HepG2 (cell line): ENCODE measurements around the gene ERF. TPM values are rescaled to one million over a fixed set of nuclear protein-coding genes. Genes with fewer than 3 reads are reported as not detected.

Source experiments
- CENPT ChIP-seq: sonication (generic); formaldehyde crosslinking; IDR thresholded peaks from 2 replicates; pipeline ENCODE4 v1.8.0; 2022; ENCODE audit warnings: low read depth, mild to moderate bottlenecking, moderate library complexity, missing genetic modification reagents
- IKZF4 ChIP-seq: sonication (generic); formaldehyde crosslinking; IDR thresholded peaks from 2 replicates; pipeline ENCODE4 v1.5.1; 2020; ENCODE audit warnings: borderline replicate concordance, mild to moderate bottlenecking, low read depth, missing genetic modification reagents; ENCODE audit errors: not compliant biosample characterization
- KAT2B ChIP-seq: fragments of 150-350 bp; IDR thresholded peaks from 2 replicates; pipeline ENCODE4 v1.6.1; 2014; ENCODE audit warnings: low read depth, low read length, borderline replicate concordance
- PHF5A ChIP-seq: IDR thresholded peaks from one replicate; pipeline ENCODE4 v1.6.1; 2018; ENCODE audit warnings: low read depth, missing genetic modification reagents; ENCODE audit not compliant: unreplicated experiment
- SRSF9 ChIP-seq: fragments of 200-400 bp; formaldehyde crosslinking; IDR thresholded peaks from 2 replicates; pipeline ENCODE4 v1.6.1; 2018; ENCODE audit warnings: borderline replicate concordance, mild to moderate bottlenecking, low read depth, low read length; ENCODE audit not compliant: insufficient read depth, poor library complexity, severe bottlenecking
- ZNF10 ChIP-seq: sonication (generic); formaldehyde crosslinking; IDR thresholded peaks from 2 replicates; pipeline ENCODE4 v1.4.0; 2020; ENCODE audit warnings: mild to moderate bottlenecking, low read depth, missing genetic modification reagents, borderline replicate concordance
- ZNF296 ChIP-seq: sonication (generic); formaldehyde crosslinking; conservative IDR thresholded peaks from 2 replicates; pipeline ENCODE4 v1.5.0; 2020; ENCODE audit warnings: mild to moderate bottlenecking, missing genetic modification reagents
- ZNF660 ChIP-seq: sonication (generic); formaldehyde crosslinking; IDR thresholded peaks from 2 replicates; pipeline ENCODE4 v1.5.1; 2020; ENCODE audit warnings: mild to moderate bottlenecking, low read depth, missing genetic modification reagents, borderline replicate concordance
- polyA plus RNA-seq, 8 experiments: library from polyadenylated mRNA; depleted of rRNA in 3 of 8; stranded (reverse) in 7 of 8; unstranded in 1 of 8; fragments of >200 nt; fragmentation: Illumina TruSeq in 4 of 8; extraction: Trizol in 4 of 8; gene quantifications; 2 replicates each; pipeline versions ENCODE4 v1.2.1 to v1.2.3, GENCODE V29; 2011 to 2016; ENCODE audit warnings: low read depth in 4 of 8, missing spikeins in 1 of 8, mixed read lengths in 1 of 8; ENCODE audit not compliant: insufficient read depth in 1 of 8
- total RNA-seq, 5 experiments: library from RNA; depleted of rRNA; stranded (reverse); fragments of >200 nt; fragmentation: Illumina TruSeq; extraction: Trizol; gene quantifications; 2 replicates each; pipeline ENCODE4 v1.2.3, GENCODE V29; 2016; ENCODE audit warnings: low read depth in 1 of 5
- TF ChIP-seq, protein P1 (sequence below): IDR thresholded peaks from 2 replicates; pipeline ENCODE4 v1.6.1; 2016; ENCODE audit warnings: low read depth, missing genetic modification reagents, missing compliant biosample characterization
- TF ChIP-seq, protein P2 (sequence below): sonication (generic); formaldehyde crosslinking; IDR thresholded peaks from 2 replicates; pipeline ENCODE4 v1.4.0; 2020; ENCODE audit warnings: missing genetic modification reagents
- TF ChIP-seq, protein P3 (sequence below): sonication (generic); formaldehyde crosslinking; IDR thresholded peaks from 2 replicates; pipeline ENCODE4 v1.9.0; 2021; ENCODE audit warnings: missing genetic modification reagents, borderline replicate concordance
- TF ChIP-seq, protein P4 (sequence below): sonication (generic); formaldehyde crosslinking; IDR thresholded peaks from 2 replicates; pipeline ENCODE4; 2020; ENCODE audit warnings: missing genetic modification reagents, mild to moderate bottlenecking, borderline replicate concordance

The ERF gene
- total and polyA plus RNA-seq, 2 of the 13 experiments (the other 11 are each of a cell fraction or from before 2014, with no cell fraction given): 67.1 to 69.9 TPM

DNA sequence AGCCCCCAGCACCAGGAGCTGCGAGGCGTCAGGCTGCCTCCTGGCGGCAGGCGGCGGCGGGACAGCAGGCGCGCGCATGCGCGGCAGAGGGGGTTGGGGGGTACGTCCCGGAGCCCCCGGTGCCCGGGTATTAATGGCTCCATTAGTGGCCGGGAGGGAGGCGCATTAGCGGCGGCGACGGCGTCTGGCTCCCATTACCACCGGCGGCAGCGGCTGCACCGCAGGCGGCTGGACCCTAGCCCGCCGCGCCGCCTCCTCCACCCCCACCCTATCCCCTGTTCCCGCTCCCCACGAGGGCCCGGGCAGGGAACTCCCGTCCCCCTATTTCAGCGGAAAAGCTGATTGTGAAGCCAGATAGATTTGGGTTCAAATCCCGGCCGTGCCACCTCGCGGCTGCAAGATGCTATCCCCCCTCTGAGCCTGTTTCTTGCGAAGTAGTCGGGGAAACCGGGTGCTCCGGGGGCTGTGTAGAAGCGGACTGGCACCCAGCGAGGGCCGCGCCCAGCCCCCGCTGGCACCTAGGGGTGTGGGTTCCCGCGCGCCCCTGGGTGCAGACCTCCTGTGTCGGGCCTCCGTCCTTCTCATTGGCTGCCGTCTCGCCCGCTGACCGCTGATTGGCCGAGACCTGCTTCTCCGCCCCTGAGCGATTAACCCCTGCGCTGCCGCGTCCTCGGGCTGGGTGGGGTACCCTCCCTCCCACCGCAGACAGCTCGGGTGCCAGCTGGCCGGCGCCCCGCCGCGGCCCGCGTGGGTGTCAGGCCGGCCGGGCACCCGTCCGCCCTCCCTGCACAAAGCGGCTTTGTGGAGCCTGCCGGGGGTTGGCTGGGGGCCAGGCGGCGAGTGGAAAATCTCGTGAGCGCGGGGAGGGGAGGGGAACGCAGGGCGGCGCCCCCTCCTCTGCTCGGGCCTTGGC lies 25.2 kb upstream of the ERF start (continued):
- TF ChIP-seq, protein P1, sequence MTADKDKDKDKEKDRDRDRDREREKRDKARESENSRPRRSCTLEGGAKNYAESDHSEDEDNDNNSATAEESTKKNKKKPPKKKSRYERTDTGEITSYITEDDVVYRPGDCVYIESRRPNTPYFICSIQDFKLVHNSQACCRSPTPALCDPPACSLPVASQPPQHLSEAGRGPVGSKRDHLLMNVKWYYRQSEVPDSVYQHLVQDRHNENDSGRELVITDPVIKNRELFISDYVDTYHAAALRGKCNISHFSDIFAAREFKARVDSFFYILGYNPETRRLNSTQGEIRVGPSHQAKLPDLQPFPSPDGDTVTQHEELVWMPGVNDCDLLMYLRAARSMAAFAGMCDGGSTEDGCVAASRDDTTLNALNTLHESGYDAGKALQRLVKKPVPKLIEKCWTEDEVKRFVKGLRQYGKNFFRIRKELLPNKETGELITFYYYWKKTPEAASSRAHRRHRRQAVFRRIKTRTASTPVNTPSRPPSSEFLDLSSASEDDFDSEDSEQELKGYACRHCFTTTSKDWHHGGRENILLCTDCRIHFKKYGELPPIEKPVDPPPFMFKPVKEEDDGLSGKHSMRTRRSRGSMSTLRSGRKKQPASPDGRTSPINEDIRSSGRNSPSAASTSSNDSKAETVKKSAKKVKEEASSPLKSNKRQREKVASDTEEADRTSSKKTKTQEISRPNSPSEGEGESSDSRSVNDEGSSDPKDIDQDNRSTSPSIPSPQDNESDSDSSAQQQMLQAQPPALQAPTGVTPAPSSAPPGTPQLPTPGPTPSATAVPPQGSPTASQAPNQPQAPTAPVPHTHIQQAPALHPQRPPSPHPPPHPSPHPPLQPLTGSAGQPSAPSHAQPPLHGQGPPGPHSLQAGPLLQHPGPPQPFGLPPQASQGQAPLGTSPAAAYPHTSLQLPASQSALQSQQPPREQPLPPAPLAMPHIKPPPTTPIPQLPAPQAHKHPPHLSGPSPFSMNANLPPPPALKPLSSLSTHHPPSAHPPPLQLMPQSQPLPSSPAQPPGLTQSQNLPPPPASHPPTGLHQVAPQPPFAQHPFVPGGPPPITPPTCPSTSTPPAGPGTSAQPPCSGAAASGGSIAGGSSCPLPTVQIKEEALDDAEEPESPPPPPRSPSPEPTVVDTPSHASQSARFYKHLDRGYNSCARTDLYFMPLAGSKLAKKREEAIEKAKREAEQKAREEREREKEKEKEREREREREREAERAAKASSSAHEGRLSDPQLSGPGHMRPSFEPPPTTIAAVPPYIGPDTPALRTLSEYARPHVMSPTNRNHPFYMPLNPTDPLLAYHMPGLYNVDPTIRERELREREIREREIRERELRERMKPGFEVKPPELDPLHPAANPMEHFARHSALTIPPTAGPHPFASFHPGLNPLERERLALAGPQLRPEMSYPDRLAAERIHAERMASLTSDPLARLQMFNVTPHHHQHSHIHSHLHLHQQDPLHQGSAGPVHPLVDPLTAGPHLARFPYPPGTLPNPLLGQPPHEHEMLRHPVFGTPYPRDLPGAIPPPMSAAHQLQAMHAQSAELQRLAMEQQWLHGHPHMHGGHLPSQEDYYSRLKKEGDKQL (CRISPR knock-in tag): no peak
- 0 out of 2 replicates have a peak, but pooled peaks have one; percentile 16 for TF ChIP-seq ZNF660 (CRISPR knock-in tag)
- TF ChIP-seq SRSF9: no peak
- TF ChIP-seq, protein P2, sequence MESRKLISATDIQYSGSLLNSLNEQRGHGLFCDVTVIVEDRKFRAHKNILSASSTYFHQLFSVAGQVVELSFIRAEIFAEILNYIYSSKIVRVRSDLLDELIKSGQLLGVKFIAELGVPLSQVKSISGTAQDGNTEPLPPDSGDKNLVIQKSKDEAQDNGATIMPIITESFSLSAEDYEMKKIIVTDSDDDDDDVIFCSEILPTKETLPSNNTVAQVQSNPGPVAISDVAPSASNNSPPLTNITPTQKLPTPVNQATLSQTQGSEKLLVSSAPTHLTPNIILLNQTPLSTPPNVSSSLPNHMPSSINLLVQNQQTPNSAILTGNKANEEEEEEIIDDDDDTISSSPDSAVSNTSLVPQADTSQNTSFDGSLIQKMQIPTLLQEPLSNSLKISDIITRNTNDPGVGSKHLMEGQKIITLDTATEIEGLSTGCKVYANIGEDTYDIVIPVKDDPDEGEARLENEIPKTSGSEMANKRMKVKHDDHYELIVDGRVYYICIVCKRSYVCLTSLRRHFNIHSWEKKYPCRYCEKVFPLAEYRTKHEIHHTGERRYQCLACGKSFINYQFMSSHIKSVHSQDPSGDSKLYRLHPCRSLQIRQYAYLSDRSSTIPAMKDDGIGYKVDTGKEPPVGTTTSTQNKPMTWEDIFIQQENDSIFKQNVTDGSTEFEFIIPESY (CRISPR knock-in tag): no peak
- no peak for TF ChIP-seq KAT2B
- TF ChIP-seq, protein P3, sequence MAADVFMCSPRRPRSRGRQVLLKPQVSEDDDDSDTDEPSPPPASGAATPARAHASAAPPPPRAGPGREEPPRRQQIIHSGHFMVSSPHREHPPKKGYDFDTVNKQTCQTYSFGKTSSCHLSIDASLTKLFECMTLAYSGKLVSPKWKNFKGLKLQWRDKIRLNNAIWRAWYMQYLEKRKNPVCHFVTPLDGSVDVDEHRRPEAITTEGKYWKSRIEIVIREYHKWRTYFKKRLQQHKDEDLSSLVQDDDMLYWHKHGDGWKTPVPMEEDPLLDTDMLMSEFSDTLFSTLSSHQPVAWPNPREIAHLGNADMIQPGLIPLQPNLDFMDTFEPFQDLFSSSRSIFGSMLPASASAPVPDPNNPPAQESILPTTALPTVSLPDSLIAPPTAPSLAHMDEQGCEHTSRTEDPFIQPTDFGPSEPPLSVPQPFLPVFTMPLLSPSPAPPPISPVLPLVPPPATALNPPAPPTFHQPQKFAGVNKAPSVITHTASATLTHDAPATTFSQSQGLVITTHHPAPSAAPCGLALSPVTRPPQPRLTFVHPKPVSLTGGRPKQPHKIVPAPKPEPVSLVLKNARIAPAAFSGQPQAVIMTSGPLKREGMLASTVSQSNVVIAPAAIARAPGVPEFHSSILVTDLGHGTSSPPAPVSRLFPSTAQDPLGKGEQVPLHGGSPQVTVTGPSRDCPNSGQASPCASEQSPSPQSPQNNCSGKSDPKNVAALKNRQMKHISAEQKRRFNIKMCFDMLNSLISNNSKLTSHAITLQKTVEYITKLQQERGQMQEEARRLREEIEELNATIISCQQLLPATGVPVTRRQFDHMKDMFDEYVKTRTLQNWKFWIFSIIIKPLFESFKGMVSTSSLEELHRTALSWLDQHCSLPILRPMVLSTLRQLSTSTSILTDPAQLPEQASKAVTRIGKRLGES (CRISPR knock-in tag): peak; percentile 47; the same call in 1 of the 2 replicates
- no peak for TF ChIP-seq PHF5A (CRISPR knock-in tag)
- no peak for TF ChIP-seq ZNF296 (CRISPR knock-in tag)
- TF ChIP-seq CENPT (CRISPR knock-in tag): no peak
- TF ChIP-seq, protein P4, sequence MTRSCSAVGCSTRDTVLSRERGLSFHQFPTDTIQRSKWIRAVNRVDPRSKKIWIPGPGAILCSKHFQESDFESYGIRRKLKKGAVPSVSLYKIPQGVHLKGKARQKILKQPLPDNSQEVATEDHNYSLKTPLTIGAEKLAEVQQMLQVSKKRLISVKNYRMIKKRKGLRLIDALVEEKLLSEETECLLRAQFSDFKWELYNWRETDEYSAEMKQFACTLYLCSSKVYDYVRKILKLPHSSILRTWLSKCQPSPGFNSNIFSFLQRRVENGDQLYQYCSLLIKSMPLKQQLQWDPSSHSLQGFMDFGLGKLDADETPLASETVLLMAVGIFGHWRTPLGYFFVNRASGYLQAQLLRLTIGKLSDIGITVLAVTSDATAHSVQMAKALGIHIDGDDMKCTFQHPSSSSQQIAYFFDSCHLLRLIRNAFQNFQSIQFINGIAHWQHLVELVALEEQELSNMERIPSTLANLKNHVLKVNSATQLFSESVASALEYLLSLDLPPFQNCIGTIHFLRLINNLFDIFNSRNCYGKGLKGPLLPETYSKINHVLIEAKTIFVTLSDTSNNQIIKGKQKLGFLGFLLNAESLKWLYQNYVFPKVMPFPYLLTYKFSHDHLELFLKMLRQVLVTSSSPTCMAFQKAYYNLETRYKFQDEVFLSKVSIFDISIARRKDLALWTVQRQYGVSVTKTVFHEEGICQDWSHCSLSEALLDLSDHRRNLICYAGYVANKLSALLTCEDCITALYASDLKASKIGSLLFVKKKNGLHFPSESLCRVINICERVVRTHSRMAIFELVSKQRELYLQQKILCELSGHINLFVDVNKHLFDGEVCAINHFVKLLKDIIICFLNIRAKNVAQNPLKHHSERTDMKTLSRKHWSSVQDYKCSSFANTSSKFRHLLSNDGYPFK (CRISPR knock-in tag): peak; percentile 38; the same call in 1 of the 2 replicates
- no peak for TF ChIP-seq IKZF4 (CRISPR knock-in tag)
- TF ChIP-seq ZNF10: no peak
